ENCODE results near the gene LKAAEAR1. TPM values are rescaled to one million over a fixed set of nuclear protein-coding genes. Genes with fewer than 3 reads are reported as not detected.

LKAAEAR1 gene
- total and polyA plus RNA-seq, 2 of the 13 experiments (the other 11 are each of a cell fraction or from before 2014, with no cell fraction given), result not detected

- no peak for ATAC-seq
- CTCF ChIA-PET (ENCODE audit: low intra/inter-chr PET ratio, low total read pairs), result interaction anchor here (1.1 to 1.6 kb wide), 5 partner anchors 15 to 531 kb away, joined by 3 to 13 read pairs (median 4); partner anchors contain the start of gene PTK6
- TF ChIP-seq BCL3 (CRISPR knock-in tag; IDR thresholded peaks at IDR 0.05) (peak; percentile 15; the same call in 1 of the 2 replicates), ADNP (CRISPR knock-in tag; IDR thresholded peaks at IDR 0.05) (no peak), TOPORS (CRISPR knock-in tag; IDR thresholded peaks at IDR 0.05) (no peak; the same call in 1 of the 2 replicates), ZNF263 (CRISPR knock-in tag; IDR thresholded peaks at IDR 0.05) (0 out of 2 replicates have a peak, but pooled peaks have one; percentile 2), ZNF407 (CRISPR knock-in tag; IDR thresholded peaks at IDR 0.05; ENCODE audit: not compliant biosample characterization) (peak; percentile 19), ZNF609 (CRISPR knock-in tag; IDR thresholded peaks at IDR 0.05; ENCODE audit: borderline replicate concordance) (no peak), ZNF891 (CRISPR knock-in tag; IDR thresholded peaks at IDR 0.05) (peak; percentile 15)
Measured at GRCh38 chr20:64069209-64069613, 15.0 kb downstream of the LKAAEAR1 start.

More at GRCh38 chr20:64069209-64069613, 15.0 kb downstream of the LKAAEAR1 start:
- DNase-seq (ENCODE audit: low spot score), result no peak
- Histone ChIP-seq H3K9ac (ENCODE audit: insufficient read depth, low read depth, low read length) (no peak overlapping the region), H2AFZ (ENCODE audit: low read length) (no peak overlapping the region), H4K20me1 (ENCODE audit: insufficient read depth, low read length) (no peaks in the 10 kb centered on the region; the same call in 1 of the 2 replicates), H3K4me2 (ENCODE audit: low read depth, low read length) (0 out of 2 replicates have a peak overlapping the region, but pooled peaks have one; percentile 48), H3K4me1 (ENCODE audit: insufficient read depth, low read length) (peaks cover 43% of the 10 kb centered on the region), H3K79me2 (ENCODE audit: insufficient read depth, low read length) (no peaks in the 10 kb centered on the region), H3K9me3 (ENCODE audit: low read length) (no peaks in the 10 kb centered on the region), H3K36me3 (replicated peaks in 1 of 2; ENCODE audit: control insufficient read depth in 1 of 2, insufficient read depth in 2 of 2, low read length in 2 of 2) (no peaks in the 10 kb centered on the region), H3K4me3 (replicated peaks in 1 of 3; ENCODE audit: insufficient read depth in 1 of 3, low read depth in 2 of 3, low read length in 3 of 3) (peak overlapping the region in 1 of 3 experiments; percentile 11; a peak in 1 of 6 replicates), H3K27ac (ENCODE audit: extremely low read length, insufficient read depth, low read length) (no peak overlapping the region), H3K27me3 (ENCODE audit: control insufficient read depth in 1 of 2, insufficient read depth in 2 of 2, low read length in 2 of 2) (peaks cover 3 to 11% of the 10 kb centered on the region in 2 experiments; a peak in 2 of 5 replicates)
- no peak for FAIRE-seq
- in situ Hi-C loops (cut with HindIII; ENCODE audit: extremely low pct_ligation_motif_present, low pct_unique_long_range_greater_than_20kb) (no loop called here), intact Hi-C loops (cut with micrococcal nuclease; ENCODE audit: unreplicated experiment) (loop anchor here (2.0 kb wide), 1 partner anchor 14 kb away; no protein-coding TSS in a partner anchor)
- 68% methylated on average over 19 of the region's 20 CpGs for WGBS (ENCODE audit: low lambda C conversion rate)
- BruUV-seq (replicated peaks), result no TSS peak
- POLR2A ChIA-PET, result interaction anchor here (1.0 to 1.9 kb wide), 3 partner anchors 15 to 89 kb away, joined by 3 to 8 read pairs (median 3); partner anchors contain the start of gene PRPF6

Data from HepG2 (cell line).